Tongue (tissue), 2 donors: ENCODE measurements around the gene ADAM19. TPM values are rescaled to one million over a fixed set of nuclear protein-coding genes. Genes with fewer than 3 reads are reported as not detected.
A peak's percentile ranks its signal among the peaks of the same experiment; 100 is the strongest.

Experiments
- DNase-seq: peaks from one replicate; pipeline ENCODE4 v3.0.0-alpha.2; 2015
- total RNA-seq: library from RNA; depleted of rRNA; stranded (reverse); fragments of >200 nt; gene quantifications from one replicate; pipeline ENCODE4 v1.2.3, GENCODE V29; 2014

ADAM19 gene
- total RNA-seq, 1 donor from 2014 or later: 16.5 TPM

GRCh38 chr5:157541447-157542118 is 34.0 kb downstream of the ADAM19 start:
- DNase-seq: no peak

- peak; percentile 79 for DNase-seq
These were observed 34.7 kb downstream of the ADAM19 start for GRCh38 chr5:157540707-157541446.

- DNase-seq: no peak
These were observed 35.5 kb downstream of the ADAM19 start for GRCh38 chr5:157540124-157540523.

GRCh38 chr5:157539503-157540022 is 36.0 kb downstream of the ADAM19 start:
- peak; percentile 69 for DNase-seq

GRCh38 chr5:157538311-157538710 is 37.3 kb downstream of the ADAM19 start:
- no peak for DNase-seq

- DNase-seq: no peak
These were observed 40.3 kb downstream of the ADAM19 start for GRCh38 chr5:157535042-157535865.

GRCh38 chr5:157533011-157533481 is 42.5 kb downstream of the ADAM19 start:
- peak; percentile 61 for DNase-seq

GRCh38 chr5:157532022-157532421 is 43.6 kb downstream of the ADAM19 start:
- DNase-seq: no peak

- DNase-seq: no peak
These were observed 45.2 kb downstream of the ADAM19 start for GRCh38 chr5:157530226-157530972.

GRCh38 chr5:157529002-157529401 is 46.6 kb downstream of the ADAM19 start:
- no peak for DNase-seq

- peak; percentile 93 for DNase-seq
These were observed 47.4 kb downstream of the ADAM19 start for GRCh38 chr5:157528036-157528632.

- DNase-seq: no peak
These were observed 50.7 kb downstream of the ADAM19 start for GRCh38 chr5:157524887-157525286.

- peak; percentile 59 for DNase-seq
These were observed 51.6 kb downstream of the ADAM19 start for GRCh38 chr5:157523976-157524375.

GRCh38 chr5:157521704-157522029 is 53.9 kb downstream of the ADAM19 start:
- no peak for DNase-seq

- no peak for DNase-seq
These were observed 54.5 kb downstream of the ADAM19 start for GRCh38 chr5:157520911-157521703.

GRCh38 chr5:157519579-157520253 is 55.9 kb downstream of the ADAM19 start:
- DNase-seq: no peak

GRCh38 chr5:157518963-157519362 is 56.6 kb downstream of the ADAM19 start:
- no peak for DNase-seq

GRCh38 chr5:157516626-157517325 is 58.8 kb downstream of the ADAM19 start:
- DNase-seq: peak; percentile 73

- no peak for DNase-seq
These were observed 59.6 kb downstream of the ADAM19 start for GRCh38 chr5:157516006-157516405.
